Neutrophil (primary cell): ENCODE results near the gene GRIN2A.

Source experiments
- H3K27ac ChIP-seq: fragments of 200-600 bp; sonication (generic); 2 replicates; pipeline ENCODE4 v1.5.1; 2016; ENCODE audit warnings: mild to moderate bottlenecking, moderate library complexity
- H3K27me3 ChIP-seq: fragments of 200-600 bp; sonication (generic); 2 replicates; pipeline ENCODE4 v1.6.0; 2016; ENCODE audit warnings: mild to moderate bottlenecking
- H3K36me3 ChIP-seq: fragments of 200-600 bp; sonication (generic); 2 replicates; pipeline ENCODE4 v1.5.1; 2017
- H3K4me1 ChIP-seq, 2 experiments: fragments of 200-600 bp in 1 of 2; sonication (generic) in 1 of 2; 1 replicate in 1 of 2; 2 replicates in 1 of 2; pipeline versions ENCODE4 v1.5.1 to v1.6.1; 2013 to 2016; ENCODE audit warnings: low read depth in 1 of 2, low read length in 1 of 2, mild to moderate bottlenecking in 1 of 2, moderate library complexity in 1 of 2; ENCODE audit not compliant: control insufficient read depth in 1 of 2, insufficient read depth in 1 of 2
- H3K4me3 ChIP-seq, 2 experiments: fragments of 200-600 bp in 1 of 2; sonication (generic) in 1 of 2; 1 replicate in 1 of 2; 2 replicates in 1 of 2; pipeline ENCODE4 v1.5.1; 2013 to 2016; ENCODE audit warnings: low read depth in 1 of 2, low read length in 1 of 2, mild to moderate bottlenecking in 1 of 2, moderate library complexity in 1 of 2
- H3K9me3 ChIP-seq: fragments of 200-600 bp; sonication (generic); 2 replicates; pipeline ENCODE4 v1.5.1; 2016
- CTCF ChIP-seq: fragments of 200-600 bp; sonication (generic); IDR thresholded peaks from 2 replicates; pipeline ENCODE4 v1.5.1; 2016; ENCODE audit warnings: antibody characterized with exemption

GRIN2A gene

GRCh38 chr16:10182222-10183053, at the start of gene GRIN2A:
GRIN2A (minus strand) TSS chr16:10182428; CDS start chr16:10180411, 2,017 bp downstream.
- Histone ChIP-seq H3K4me3 (no peak within 1 kb of the TSS), H3K36me3 (no peaks in the 10 kb centered on the region), H3K27me3 (peaks cover 90% of the 10 kb centered on the region), H3K9me3 (no peaks in the 10 kb centered on the region), H3K27ac (no peak within 1 kb of the TSS), H3K4me1 (no peaks in the 10 kb centered on the region)
- no peak for TF ChIP-seq CTCF

DNA sequence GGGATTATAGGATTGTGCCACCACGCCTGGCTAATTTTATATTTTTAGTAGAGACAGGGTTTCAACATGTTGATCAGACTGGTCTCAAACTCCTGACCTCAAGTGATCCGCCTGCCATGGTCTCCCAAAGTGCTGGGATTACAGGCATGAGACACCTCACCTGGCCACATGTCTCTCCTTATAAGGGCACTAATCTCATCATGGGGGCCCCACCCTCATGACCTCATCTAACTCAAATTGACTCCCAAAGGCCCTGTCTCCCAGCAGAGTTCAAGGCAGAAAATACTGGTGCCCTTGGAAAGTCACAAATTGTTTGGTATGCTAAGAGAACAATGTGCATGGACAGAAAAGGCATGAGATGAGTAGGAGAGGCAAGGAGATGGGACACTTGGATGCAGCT, 49.3 kb upstream of the GRIN2A start:
- Histone ChIP-seq H3K4me1 (no peaks in the 10 kb centered on the region), H3K27ac (no peak overlapping the region), H3K36me3 (no peaks in the 10 kb centered on the region), H3K9me3 (no peaks in the 10 kb centered on the region), H3K27me3 (no peaks in the 10 kb centered on the region), H3K4me3 (no peak overlapping the region)
- TF ChIP-seq CTCF, result no peak

GRCh38 chr16:10228779-10229178, 46.6 kb upstream of the GRIN2A start:
- TF ChIP-seq CTCF, result no peak
- no peaks in the 10 kb centered on the region for H3K36me3 ChIP-seq
- H3K4me1 ChIP-seq, result no peaks in the 10 kb centered on the region
- H3K4me3 ChIP-seq, result no peak overlapping the region
- no peak overlapping the region for H3K27ac ChIP-seq
- H3K9me3 ChIP-seq, result no peaks in the 10 kb centered on the region
- no peaks in the 10 kb centered on the region for H3K27me3 ChIP-seq

- no peaks in the 10 kb centered on the region for H3K36me3 ChIP-seq
- H3K27ac ChIP-seq, result no peak overlapping the region
- H3K4me1 ChIP-seq, result no peaks in the 10 kb centered on the region
- no peak for TF ChIP-seq CTCF
- no peaks in the 10 kb centered on the region for H3K27me3 ChIP-seq
- H3K9me3 ChIP-seq, result no peaks in the 10 kb centered on the region
- H3K4me3 ChIP-seq, result no peak overlapping the region
These were observed 44.7 kb upstream of the GRIN2A start for GRCh38 chr16:10226987-10227306.

DNA sequence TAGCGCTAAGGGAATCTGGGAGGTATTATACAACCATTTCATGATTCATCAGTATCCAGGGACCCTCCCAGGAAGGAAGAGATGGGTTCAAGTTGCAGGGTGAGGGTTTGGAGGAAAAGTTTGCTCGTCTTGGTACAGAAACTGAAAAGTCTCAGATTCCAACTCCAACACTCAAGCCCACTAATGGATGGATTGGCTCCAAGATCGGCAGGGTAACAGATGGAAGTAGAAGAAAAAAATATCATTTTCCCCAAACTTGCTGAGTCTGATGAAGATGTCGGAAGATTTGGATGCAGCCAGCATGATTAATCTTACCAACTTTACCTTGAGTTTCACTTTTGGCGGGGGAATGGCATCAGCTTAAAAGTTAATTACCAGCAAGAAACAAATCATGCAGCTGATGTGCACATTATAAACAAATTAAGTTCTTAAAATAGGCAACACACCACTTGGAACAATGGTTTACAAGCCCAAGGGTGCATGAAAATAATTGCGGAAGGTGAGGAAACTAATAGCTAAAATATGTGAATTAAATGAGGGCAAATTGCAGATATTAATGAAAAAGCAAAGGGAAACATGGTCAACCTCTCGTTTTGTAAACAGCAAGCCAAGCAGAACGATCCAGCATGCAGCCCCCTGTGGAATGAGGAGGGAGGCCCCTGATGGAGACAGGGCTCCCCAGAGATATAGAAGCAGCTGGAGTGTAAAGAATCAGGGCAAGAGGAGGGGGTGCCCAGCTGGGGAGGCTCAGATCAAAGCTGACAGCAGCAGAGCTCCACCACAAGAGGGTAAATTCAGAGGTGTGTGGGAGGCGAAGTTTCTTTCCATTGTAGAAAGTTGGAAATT, 44.1 kb upstream of the GRIN2A start:
- Histone ChIP-seq H3K27me3 (no peaks in the 10 kb centered on the region), H3K4me1 (no peaks in the 10 kb centered on the region), H3K9me3 (no peaks in the 10 kb centered on the region), H3K36me3 (no peaks in the 10 kb centered on the region), H3K4me3 (no peak overlapping the region), H3K27ac (no peak overlapping the region)
- TF ChIP-seq CTCF, result no peak
